ENCODE measurements around the gene BICC1.

The BICC1 gene

DNA sequence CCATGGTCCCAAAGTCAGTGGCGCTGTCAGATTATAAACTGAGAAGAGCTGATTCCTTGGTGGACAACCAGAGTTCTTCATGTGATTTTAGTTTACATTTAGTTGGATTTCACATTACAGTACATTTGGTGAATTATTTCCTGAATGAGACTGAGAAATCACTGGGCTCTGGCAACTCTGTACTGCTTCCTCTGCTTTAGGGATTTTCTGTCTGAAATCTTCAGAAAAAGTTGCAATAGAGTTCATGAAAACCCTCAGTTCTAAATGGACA is 242.6 kb downstream of the BICC1 start:
- DNase-seq = no peak

DNA sequence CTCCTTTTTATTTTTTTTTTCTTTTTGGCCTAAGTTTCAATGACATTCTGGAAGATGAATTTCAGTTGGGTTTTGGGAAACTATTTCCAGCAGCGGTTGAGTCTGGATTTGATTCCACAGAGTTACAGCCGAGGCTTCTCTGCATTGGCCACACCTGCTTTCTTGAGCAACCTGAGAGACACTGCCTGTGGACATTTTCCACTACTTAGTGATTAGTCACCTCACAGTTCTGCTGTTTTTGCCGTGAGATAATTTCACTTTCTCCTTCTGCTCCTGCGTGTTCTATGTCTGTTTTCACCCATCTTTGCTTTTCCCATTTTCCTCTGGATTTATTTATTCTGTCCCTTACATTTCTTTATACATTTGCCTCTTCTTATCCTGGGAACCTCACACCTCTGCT is 243.0 kb downstream of the BICC1 start:
- DNase-seq = no peak

DNA sequence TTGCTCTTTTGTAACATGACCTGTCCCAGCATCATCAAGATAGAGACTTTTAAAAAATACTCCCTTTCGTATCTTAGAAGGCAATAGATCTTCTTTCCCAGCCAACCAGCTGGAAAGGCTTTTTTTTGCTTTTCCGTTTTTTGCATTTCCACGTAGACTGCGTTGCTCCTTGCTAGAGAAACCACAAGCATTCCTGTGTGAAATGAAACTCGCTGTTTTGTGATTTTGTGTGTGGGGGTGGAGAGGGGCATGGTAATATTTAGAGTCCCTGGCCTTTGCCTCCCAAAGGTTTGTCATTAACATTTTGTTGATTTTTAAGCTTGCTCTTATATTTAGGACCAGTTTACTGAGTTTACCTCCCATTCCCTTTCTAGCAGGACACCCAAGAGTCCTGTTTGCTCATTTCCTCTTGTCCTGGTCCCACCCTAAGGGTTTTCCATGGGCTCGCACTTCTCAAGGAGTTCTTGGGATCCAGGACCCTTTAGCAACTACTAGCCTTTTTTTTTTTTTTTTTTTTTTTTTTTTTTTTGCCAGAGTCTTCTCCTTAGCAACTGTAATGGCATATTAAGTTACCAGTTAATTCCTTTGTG is 243.6 kb downstream of the BICC1 start:
- no peak for DNase-seq

DNA sequence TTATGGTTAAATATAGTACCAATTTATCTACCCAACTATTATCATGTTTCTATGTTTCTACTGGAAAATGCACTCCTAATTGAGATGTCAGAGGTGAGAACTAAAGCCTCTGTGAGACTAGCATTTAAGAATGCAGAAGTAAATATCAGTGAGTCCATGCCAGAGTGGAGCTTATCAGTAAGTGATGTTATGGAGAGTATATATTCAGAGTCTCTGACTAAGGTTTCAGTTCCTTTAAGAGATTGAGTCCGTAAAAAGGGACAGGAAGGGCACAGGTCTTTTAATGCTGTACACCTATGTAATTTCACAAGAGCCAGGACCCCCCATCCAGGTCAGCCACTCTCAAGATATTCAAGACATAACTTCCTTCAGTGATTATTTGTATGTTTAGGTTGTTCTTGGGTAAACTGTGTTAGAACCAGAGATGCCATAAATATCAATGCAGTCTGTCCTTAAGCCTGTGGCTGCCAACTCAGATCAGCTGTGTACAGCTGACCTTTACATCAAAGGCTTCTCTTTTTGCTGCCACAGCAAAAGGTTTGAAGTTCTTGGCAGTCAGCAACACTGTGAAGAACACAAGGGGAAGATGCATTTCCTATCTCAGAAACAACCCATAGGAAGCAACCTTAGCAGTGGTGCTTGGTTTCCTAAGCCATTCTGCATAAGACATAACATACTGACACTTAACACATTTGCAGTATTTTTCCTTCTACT is 244.8 kb downstream of the BICC1 start:
- DNase-seq = no peak

DNA sequence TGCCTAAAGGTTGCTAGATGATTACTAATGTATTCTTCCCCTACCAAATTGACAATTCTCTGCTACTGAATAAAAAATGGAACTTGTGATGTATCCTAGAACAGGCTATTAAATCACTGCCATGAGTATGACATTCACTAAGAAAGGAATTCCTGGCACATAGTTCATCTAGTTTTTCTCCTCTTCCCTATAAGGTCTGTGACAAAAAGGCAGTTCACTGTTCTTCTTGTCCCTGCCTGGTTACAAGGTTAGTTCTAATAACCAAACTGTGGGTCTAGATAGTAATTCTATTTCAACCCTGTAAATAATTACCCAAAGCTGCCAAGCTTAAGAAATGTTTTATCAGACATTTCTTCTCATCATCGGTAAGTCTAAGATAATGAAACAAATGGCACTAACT is 245.6 kb downstream of the BICC1 start:
- DNase-seq = no peak

DNA sequence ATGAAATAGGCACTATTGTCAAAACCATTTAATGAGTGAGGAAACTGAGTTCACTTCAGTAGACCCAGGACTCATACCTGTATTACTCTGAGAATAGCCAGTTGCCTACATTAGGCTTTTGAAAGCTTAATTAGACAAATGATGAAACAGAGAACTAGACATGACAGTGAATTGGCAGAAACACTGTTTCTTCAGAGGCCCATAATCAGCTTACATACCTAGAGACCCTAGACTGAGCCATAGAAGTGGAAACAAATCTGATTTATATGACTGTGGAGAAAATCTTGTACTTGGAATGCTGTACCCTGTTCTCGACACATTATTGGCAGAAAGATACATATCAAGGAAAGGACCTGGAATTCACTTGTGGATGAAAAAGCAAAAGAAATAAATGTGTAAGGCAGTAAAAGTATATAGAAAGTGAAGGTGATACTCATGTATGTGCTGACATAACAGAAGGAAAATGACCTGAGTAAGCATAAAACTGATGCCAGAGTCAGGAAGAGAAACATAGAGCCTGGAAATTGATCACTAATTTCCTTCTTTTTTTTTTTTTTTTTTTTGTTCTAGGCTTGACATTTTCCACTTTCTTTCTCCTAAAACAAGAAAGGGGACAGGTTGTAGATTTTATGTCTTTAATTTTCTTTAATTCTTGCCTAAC is 251.5 kb downstream of the BICC1 start:
- DNase-seq = no peak

DNA sequence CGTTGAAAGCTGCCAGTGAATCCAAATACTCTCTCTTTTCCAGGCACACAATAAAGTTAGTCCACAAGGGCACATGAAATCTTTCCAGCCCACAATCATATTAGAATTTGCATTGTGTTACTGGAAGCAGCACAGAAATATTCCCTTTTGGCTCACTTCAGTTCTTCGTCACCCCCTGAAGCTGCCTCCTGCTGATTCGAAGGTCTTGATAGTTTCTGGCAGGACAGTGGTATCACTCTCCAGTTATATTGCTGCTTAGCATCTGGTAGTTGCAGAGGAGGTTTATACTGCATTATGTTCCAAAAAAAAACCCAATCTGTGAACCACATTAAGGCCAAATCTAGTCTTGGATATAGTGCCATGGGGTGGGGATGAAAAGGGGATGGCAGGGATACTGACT is 253.2 kb downstream of the BICC1 start:
- no peak for DNase-seq

DNA sequence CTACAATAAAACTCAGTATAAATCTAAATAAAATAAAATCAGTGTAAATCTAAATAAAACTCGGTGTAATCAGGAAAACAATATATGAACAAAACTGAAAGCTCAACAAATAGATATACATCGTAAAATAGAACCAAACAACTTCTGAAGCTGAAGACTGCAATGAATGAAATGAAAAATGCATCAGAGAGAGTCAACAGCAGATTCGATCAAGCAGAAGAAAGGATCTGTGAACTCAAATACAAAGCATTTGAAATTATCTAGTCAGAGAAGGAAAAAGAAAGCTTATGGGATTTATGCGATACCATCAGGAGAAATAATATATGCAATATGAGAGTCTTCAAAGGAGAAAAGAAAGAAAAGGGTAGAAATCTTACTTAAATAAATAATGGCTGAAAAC is 255.0 kb downstream of the BICC1 start:
- DNase-seq = no peak

DNA sequence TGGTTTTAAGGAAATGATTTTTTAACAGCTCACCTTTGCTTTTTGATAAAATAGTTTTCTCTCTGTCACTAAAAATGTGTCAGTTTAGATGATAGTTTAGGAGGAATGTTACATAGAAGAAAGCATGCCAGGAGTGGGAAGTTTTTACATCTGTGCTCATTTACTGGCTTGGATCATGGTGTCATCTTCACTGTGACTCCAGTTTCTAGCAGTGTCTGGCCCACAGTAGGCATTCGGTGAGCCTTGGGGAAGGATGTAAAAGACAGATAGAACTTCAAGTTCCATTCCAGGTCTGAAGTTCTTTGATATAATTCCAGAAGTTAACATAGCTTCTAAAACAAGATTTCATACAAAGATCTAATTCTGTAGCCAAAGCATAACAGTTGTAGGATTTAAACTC is 259.2 kb downstream of the BICC1 start:
- DNase-seq = no peak

DNA sequence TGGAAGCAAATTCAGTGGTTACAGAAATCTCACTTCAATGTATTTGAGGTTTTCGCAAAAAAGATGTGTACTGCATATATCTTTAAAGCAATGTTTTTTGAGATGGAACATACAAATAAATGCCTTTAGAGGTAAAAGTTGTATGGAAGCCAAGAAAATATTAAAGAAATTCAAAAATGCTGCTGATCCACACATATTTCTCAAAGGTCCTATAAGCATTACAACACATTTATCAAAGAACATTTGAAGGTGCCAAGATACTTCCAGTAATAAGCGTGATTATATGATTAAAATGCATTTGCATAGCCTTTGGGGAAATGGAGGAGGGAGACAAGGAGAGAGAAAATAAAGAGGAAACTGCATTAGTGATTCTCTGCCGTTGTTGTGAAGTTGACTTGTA is 260.1 kb downstream of the BICC1 start:
- DNase-seq = no peak

DNA sequence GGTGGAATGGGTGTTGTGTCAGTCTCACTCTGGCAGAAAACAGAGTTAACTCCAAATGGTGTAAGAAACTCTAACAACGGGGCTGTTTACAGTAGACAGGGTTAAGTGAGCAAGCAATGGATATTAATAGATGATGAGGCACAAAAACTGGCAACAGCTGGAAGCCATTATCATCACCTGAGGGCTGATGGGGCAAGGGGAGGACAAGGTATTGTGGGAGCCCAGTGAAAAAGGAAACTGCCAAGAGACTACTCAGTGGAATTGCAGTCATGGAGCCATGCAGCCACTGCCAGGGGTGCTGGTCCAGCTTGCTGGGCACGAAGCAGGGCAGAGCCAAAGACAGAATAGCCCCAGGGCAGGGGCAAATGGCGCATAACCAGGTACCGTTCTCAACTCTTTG is 260.7 kb downstream of the BICC1 start:
- DNase-seq = no peak

DNA sequence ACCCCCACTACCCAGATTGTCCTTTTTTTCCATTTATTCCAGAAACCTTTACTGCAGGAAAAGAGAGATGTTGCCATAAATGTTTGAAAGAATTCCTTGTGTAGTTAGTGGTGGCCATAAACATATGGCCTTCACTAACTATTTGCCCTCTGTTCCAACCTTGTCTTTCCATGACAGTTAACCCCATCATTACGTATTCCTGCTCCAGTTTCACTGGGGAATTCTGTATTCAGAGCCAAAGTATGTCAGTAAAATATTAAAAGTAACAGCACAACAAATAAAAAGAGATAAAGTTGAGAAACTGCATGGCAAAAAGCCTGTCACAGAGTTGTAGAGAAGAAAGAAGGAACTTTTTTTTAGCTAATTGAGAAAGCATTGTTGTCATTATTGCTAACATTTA is 261.3 kb downstream of the BICC1 start:
- no peak for DNase-seq

DNA sequence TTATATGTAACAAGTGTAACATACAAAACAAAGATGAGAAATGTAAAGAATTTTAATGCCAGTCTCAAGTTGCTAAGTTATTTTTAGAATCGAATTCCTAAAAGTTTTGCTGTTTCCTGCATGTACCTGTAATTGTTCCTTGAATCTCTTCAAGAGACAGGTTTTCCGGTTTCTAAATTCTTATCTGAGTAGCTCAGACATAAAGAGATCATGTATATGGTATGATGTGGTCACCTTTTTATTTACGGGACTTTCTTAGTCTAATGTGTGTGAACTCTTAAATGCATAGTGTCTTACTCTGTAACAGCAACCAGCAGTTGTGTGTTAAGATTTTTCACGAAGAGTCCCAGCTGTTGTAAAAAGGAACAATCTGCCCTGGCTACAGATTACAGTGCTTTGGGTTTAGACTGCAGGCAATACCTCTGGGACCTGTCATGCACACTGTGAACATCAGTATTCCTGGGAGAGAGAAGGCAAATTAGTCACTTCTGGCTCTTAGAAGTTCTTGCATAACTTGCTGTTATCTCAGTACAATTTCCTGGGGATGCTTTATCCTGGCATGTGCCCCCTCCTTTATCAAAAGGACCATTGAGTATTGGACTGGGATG is 263.4 kb downstream of the BICC1 start:
- DNase-seq = no peak

DNA sequence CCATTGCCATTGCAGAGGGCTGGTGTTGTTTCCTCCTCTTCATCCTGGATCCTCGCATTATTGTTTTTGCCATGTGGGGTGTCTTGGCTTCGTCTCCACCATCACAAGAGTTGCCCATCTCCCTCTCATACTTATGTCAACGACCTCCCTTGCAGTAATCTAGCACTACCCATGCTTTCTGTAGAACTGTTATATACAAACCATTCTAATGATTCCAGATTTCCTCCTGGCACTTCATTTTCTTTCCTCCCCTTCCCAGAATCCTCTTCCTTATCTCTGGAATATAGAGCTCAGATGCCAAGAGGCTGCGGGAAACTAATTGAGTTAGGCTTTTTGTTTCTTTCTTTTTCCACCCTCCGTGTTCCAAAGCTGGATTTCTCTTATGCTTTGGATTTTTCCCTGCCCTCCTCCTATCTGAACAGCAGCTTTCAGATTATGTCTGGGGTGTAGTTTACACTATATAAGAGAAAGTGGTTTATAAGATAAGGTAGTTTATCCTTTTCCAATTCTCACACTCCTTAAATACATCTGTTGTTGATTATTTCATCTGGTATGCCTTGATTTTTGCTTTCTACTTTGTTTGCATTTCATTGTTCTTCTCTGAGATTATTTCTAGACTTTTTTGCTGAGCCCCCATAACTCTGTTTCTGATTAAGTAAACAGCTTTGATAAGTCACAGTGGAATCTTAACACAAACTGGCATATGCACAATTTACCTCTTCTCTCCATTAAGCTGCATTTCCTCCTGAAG is 264.1 kb downstream of the BICC1 start:
- no peak for DNase-seq

DNA sequence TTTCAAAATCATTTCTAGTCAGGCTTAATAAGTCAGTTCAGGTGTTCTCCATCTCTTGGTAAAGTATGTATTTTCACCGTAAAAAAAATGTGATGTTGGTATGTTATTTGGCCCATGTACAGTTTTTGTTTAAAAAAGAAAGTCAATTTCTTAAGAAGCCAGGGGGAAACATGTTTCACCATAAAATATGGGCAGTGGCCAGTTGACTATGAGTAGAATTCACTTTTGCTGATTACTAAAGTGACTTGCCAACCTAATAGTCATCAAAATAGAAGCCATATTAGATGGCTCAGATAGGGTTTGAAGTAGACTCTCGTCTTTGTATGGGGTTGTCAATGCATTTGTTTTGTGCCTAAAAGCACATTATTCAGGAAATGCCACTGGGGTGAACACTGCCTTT is 266.3 kb downstream of the BICC1 start:
- no peak for DNase-seq

DNA sequence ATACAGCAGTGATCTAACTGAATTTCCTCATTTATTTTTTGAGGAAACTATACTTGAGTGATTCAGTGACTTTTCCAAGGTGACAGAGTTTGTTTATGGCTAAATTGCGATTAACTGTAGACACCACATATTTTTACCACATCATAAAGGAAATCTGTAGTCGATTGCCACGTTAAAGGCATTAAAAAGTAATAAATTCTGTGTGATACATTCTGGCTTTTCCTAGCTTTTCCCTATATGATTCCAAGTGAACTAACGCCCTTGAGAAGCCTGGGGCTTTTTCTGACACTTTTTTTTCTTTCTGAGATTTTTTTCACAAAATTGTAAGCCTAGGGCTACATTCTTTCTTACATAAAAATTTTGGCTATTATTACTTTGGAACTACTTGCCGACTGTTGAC is 266.9 kb downstream of the BICC1 start:
- no peak for DNase-seq

DNA sequence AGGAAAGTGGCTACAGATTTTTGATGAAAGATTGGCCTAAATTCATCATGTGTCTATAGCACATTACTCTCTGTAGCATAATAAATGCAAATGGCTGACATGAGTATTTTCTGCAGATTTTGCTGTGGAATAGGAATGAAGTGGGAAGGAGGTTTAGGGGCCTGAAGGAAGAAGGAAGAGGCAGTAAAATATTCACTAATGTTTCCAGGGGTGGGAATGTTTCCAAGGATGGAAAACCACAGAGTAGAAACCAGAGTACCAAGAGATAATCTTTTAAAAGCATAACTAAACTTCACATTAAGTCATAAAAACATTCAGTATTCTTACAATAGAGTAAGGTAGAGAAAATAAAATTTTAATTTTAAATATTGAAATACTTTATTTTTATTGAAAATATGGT is 267.8 kb downstream of the BICC1 start:
- DNase-seq = no peak

DNA sequence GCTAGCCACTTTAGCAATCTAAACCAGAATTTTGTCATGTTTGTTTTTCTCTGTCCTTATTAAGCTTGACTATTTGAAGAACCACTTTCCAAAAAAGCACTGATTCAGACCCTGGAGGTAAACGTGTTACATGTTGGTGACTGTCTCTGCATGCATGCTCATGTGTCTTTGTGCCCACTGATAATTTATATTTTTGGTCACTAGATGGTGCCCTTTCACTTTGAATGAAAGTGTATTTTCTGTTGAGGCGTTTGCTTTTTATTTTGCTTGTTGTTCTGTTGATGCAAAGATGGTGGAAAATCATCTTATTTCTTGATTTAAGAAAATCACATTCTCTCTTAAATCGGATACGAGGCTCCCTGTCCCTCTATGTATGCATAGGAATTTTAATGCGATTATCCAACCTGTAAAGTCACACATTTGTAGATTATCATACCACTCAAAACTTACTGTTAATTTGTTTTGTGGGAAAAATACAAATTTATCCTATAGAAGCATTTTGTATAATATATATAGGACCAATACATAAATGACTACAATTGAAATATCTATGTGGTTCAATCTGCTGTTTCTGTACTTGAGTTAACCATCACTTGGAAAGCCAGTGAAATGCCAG is 269.3 kb downstream of the BICC1 start:
- no peak for DNase-seq

DNA sequence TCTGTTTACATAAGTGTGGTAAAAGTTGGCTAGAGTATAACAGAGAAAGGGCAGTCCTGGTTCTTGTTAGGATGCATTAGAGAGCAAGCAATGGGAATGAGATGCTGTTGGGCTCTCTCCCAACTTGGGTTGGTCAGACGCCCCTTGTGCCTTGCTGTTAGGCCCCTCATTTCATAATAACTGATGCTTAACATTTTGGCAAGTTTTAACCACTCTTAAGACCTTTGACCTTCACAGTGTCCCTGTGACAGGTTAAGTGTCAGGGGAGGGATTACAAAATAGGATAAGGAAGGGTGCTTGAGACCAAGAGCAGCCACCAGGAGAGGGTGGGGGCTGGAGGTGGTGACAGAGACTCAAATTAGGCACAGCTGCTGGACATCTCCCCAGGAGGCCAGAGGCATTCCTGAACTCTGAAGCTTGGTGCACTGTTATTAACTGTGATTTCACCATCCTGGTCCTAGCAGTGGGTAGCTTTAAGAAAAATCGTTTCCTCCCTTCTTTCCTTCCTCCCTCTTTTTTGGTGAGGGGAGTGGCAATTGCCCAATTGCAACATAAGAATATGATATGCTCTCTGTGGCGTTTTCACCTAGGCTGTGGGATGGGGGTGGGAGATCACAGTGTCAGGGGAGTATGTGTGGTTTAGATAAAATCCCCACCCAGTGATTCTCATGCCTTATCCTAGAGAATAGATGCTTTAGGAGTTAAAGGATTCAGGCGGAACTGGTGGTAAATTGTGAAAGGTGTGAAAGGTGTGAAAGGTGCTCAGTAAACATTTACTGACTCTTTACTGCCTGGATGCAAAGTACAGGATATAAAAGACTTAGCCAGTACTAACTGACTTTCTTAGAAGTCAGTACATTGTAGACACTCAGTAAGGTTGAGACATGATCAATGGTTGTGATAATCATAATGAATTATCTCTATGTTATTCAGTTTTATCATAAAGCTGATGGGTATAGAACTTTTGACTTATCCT is 270.5 kb downstream of the BICC1 start:
- no peak for DNase-seq

DNA sequence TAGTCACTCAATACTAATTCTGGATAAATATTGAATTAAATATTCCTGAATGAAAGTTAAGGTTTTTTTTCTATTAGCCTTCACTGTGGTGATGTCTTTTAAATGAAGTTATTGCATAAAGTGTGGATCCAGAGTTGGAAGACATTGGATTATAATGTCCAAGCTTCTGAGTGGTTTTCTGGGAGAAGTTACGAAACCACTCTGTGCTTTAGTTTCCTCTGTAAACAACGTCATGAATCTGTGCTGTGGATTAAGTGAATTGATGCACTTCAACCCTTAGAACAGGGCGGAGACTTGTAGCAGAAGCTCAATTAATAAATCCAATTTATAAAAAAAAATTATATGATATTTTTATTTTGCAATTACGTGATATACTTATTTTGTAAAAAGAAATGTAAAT is 271.7 kb downstream of the BICC1 start:
- no peak for DNase-seq

DNA sequence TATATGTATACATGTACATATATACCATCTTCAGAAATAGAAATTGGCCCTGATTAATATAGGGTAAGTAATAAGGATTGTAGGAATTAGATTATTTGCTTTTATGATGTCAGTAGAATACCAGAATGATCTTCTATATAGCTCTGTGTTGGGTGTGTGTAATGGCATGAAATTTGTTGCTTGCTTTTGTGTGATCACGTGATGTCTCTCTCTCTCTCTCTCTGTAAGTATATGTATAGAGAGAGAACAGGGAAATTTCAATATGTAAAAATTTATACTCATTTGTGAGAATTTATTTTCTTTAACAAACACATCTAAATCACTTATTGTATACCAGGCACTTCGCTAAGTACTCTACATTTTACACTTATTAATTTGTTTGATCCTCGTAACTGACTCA is 272.7 kb downstream of the BICC1 start:
- no peak for DNase-seq

DNA sequence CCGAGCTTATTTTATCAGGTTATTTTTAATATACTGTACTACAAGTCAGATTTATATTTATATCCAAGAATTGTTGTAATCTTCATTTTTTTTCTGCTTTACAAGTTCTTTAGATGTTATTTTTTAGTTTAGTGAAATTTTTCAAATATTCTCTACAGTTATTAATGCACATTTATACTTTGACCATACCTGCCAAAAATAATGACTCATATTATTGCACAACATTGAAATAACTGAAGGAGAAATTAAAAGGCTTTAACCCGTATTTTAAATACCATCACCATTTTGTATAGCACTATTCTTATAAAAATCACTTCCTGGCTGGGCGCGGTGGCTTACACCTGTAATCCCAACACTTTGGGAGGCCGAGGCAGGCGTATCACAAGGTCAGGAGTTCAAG is 278.5 kb downstream of the BICC1 start:
- no peak for DNase-seq
